Measurements from ENCODE around the gene SERPINA5. TPM values are rescaled to one million over a fixed set of nuclear protein-coding genes. Genes with fewer than 3 reads are reported as not detected.

Gene SERPINA5
- total RNA-seq, 4 donors from 2014 or later = 2.3 to 8.4 (median 3.7) TPM

DNA sequence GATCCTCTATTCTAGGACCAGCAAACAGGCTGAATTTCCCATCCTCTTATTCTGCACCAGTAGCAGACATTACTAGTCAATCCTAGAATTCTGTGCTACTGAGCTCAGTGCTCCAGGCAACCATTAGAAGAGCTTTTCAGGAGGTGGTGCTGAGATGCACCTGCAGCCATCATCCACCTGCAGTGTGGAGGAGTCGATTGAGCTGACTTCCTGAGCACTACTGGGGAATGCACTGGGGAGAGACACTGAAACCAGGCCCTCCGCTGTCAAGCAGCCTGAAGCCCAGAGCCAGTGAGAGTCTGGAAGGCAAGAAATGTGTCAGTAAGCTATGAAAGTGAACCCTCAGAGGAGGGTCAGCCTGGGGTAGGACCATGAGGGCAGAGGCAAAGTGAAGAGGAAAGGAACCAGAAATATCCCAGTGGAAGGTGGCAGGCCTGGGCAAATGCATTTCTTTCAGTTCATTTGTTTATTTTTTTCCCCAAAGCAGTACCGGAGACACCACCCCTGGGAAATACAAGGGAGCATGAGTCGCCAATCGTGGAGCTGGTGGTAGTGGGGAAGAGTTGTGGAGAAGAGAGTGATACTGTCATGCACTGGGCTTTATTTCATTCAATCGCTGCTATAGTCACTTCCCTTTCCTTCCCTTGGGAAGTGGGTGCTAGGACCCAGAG, 43.0 kb upstream of the SERPINA5 start:
- Histone ChIP-seq H3K27ac (no peak overlapping the region), H3K36me3 (no peaks in the 10 kb centered on the region), H3K9me3 (peaks cover 0 to 5% (median 0%) of the 10 kb centered on the region in 3 donors), H3K4me3 (no peak overlapping the region), H3K27me3 (peaks cover 61% of the 10 kb centered on the region), H3K4me1 (no peaks in the 10 kb centered on the region)
- ATAC-seq = no peak
- TF ChIP-seq POLR2A (IDR thresholded peaks at IDR 0.05) (no peak), POLR2AphosphoS5 (IDR thresholded peaks at IDR 0.05) (no peak), EP300 (IDR thresholded peaks at IDR 0.05) (no peak)
- TF ChIP-seq, protein P1, sequence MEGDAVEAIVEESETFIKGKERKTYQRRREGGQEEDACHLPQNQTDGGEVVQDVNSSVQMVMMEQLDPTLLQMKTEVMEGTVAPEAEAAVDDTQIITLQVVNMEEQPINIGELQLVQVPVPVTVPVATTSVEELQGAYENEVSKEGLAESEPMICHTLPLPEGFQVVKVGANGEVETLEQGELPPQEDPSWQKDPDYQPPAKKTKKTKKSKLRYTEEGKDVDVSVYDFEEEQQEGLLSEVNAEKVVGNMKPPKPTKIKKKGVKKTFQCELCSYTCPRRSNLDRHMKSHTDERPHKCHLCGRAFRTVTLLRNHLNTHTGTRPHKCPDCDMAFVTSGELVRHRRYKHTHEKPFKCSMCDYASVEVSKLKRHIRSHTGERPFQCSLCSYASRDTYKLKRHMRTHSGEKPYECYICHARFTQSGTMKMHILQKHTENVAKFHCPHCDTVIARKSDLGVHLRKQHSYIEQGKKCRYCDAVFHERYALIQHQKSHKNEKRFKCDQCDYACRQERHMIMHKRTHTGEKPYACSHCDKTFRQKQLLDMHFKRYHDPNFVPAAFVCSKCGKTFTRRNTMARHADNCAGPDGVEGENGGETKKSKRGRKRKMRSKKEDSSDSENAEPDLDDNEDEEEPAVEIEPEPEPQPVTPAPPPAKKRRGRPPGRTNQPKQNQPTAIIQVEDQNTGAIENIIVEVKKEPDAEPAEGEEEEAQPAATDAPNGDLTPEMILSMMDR (IDR thresholded peaks at IDR 0.05) = no peak
- 76% methylated on average over 4 to 6 of the region's 6 CpGs for WGBS, 2 donors (ENCODE audit: low coverage in 1 of 2)

DNA sequence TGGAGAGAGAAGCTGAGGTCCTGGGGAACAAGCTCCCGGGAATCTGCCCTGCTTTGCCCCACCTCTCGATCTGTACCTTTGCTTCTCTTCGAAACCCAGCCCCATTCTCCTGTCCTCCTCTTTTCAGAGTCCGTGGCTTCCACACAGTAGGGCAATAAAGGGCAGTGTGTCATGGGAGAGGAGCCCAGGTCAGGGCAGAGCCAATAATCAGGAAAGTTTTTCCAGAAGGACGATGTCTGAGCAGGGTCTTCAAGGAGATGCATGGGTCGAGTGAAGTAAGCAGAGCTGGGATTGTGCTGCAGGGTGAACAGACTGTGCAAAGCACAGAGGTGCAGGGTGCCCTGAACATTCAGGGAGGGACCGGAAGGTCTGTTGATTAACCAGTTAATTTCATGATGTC, 42.0 kb upstream of the SERPINA5 start:
- Histone ChIP-seq H3K4me1 (no peaks in the 10 kb centered on the region), H3K36me3 (no peaks in the 10 kb centered on the region), H3K9me3 (no peaks in the 10 kb centered on the region), H3K27ac (no peak overlapping the region), H3K27me3 (peaks cover 58% of the 10 kb centered on the region), H3K4me3 (no peak overlapping the region)
- ATAC-seq = no peak
- WGBS, 2 donors (ENCODE audit: low coverage in 1 of 2) = 79 to 93% methylated on average over 2 to 3 of the region's 7 CpGs
- TF ChIP-seq POLR2AphosphoS5 (IDR thresholded peaks at IDR 0.05) (no peak), POLR2A (IDR thresholded peaks at IDR 0.05) (no peak), EP300 (IDR thresholded peaks at IDR 0.05) (no peak)
- TF ChIP-seq, protein P1 (IDR thresholded peaks at IDR 0.05) = no peak

DNA sequence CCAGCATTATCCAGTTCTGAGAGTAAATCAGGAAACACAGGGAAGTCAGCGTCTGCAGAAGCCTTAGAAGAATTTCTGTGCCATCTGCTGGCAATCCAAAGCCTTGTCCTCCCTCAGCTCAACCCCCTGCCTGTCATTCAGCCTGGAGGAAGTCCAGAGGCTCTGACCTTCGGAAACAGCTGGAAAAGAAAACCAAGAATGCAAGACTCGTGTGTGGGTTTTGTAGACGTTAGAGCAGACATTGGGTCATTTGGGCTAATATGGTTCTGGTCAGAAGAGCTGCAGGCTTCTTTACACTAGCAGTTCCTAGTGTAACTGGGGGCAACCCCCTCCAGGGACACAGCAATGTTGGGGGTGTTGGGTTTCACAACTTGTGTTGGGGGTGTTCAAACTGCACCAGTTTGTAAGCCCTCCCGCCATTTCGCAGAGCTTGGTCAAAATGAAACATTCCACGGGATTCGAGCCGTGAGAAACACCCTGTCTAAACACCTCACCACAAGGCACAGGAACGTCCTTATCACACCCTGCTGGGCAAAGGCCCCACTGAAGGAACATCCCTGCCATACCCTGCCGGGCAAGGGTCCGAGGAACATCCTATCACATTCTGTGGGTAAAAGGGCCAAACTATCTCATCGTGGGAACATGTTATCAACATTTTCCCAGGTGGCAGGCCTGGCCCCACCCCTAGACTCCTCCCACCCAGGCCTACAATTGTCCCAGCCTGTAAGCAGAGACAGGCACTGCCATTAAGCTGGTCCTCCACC, 41.0 kb upstream of the SERPINA5 start:
- 6 to 38% methylated on average over 2 to 5 of the region's 13 CpGs for WGBS, 2 donors (ENCODE audit: low coverage in 1 of 2)
- Histone ChIP-seq H3K4me3 (no peak overlapping the region), H3K4me1 (no peaks in the 10 kb centered on the region), H3K27me3 (peaks cover 55% of the 10 kb centered on the region), H3K27ac (no peak overlapping the region), H3K36me3 (no peaks in the 10 kb centered on the region), H3K9me3 (no peaks in the 10 kb centered on the region)
- TF ChIP-seq EP300 (IDR thresholded peaks at IDR 0.05) = no peak
- TF ChIP-seq, protein P1 (IDR thresholded peaks at IDR 0.05) = no peak
- no peak for TF ChIP-seq POLR2AphosphoS5 (IDR thresholded peaks at IDR 0.05)
- TF ChIP-seq POLR2A (IDR thresholded peaks at IDR 0.05) = no peak
- ATAC-seq = no peak

DNA sequence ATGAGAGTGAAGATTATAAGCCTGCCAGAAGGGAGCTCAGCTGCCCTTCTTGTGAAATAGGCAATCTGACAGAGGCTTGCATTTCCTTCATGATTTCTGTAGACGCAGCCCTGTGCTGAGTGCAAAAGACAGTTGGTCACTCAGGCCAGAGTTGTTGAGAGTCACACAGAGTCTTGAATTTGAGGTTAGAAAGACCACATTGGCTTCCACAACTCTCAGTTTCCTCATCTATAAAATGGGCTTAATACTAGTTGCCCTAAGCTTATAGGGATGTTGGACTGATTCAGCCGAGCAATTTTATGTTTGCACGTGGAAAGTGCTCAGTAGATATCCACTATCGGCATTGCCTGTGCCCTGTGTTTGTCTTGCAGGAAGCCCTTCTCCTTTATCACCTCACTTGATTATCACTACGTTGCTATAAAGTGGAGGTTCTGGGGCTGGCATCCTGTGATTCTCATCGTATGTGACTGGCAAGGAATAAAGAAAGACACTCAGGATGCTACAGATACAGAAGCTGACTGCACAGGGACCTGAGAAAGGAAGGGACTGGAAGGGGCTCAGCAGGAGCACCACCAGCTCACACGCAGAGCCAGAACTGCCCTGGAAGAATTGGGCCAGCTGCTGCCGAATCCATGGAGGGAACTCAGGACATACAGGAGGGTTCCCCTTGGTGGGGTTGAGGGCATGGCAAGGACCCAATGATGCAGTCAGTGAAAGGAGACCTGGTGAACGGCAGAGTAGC, 39.8 kb upstream of the SERPINA5 start:
- no peak for TF ChIP-seq POLR2AphosphoS5 (IDR thresholded peaks at IDR 0.05)
- TF ChIP-seq, protein P1 (IDR thresholded peaks at IDR 0.05) = no peak
- TF ChIP-seq POLR2A (IDR thresholded peaks at IDR 0.05) = no peak
- TF ChIP-seq EP300 (IDR thresholded peaks at IDR 0.05) = no peak
- H3K27me3 ChIP-seq = peaks cover 54% of the 10 kb centered on the region
- no peaks in the 10 kb centered on the region for H3K36me3 ChIP-seq
- H3K4me1 ChIP-seq = no peaks in the 10 kb centered on the region
- WGBS, 2 donors (ENCODE audit: low coverage in 1 of 2) = 61 to 69% methylated on average over 6 to 8 of the region's 9 CpGs
- no peak overlapping the region for H3K4me3 ChIP-seq
- H3K9me3 ChIP-seq = peaks cover 0 to 5% (median 0%) of the 10 kb centered on the region in 3 donors
- no peak overlapping the region for H3K27ac ChIP-seq
- ATAC-seq = no peak

Measured in gastroesophageal sphincter (tissue), 4 donors.